GM23248 (cell line): ENCODE data around the gene VGF.

Experiments used
- EZH2 ChIP-seq: fragments of 200-600 bp; sonication (generic); IDR thresholded peaks from 2 replicates; pipeline ENCODE4 v1.6.1; 2018; ENCODE audit warnings: antibody characterized with exemption, mild to moderate bottlenecking; ENCODE audit not compliant: insufficient read depth, poor library complexity, severe bottlenecking
- EZH2phosphoT487 ChIP-seq: fragments of 200-600 bp; sonication (generic); IDR thresholded peaks from 2 replicates; pipeline ENCODE4 v1.6.1; 2018; ENCODE audit warnings: antibody characterized with exemption, moderate library complexity, mild to moderate bottlenecking, low read depth; ENCODE audit not compliant: insufficient read depth

DNA sequence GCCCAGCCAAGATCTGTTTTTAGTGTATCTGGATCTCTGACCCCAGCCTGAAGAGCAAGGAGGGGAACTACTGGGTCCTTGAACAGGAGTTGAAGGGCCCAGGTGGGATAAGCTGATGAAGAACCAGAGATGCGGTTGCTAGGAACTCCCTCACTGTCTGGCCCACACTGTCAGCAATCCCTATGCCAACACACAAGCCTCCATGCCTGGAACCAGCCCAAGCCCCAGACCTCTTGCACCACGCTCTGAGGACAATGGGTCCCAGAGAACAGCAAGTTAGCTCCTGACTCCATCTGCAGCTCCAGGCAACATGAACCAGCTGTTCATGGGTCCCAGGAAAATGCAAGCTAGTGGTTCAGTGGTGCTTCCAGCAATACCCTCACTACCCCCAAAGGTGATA, 12.3 kb upstream of the VGF start:
- TF ChIP-seq EZH2phosphoT487 (no peak), EZH2 (peak; percentile 31)
